B cell (primary cell): Measurements from ENCODE around the gene DLGAP4. TPM values are rescaled to one million over a fixed set of nuclear protein-coding genes. Genes with fewer than 3 reads are reported as not detected.

Experiments
- ATAC-seq: fragments of 200-7000 bp; cut with Tn5 transposase; one replicate; pipeline ENCODE4 v1.10.0; 2021; ENCODE audit warnings: low read depth, mild to moderate bottlenecking, moderate number of reproducible peaks, moderate library complexity
- CTCF ChIA-PET: fragments of 350-600 bp; sonication (Branson Sonifier 250); formaldehyde crosslinking; loops from one replicate; lab custom pipeline; 2021; ENCODE audit warnings: antibody characterized with exemption, inconsistent platforms; lab: Charles Lee
- POLR2A ChIA-PET: fragments of 350-600 bp; sonication (Branson Sonifier 250); formaldehyde crosslinking; loops from one replicate; lab custom pipeline; 2021; ENCODE audit warnings: antibody characterized with exemption; lab: Charles Lee
- DNase-seq: peaks from one replicate; pipeline ENCODE4 v3.0.0; 2013
- H2AFZ ChIP-seq: 2 replicates; pipeline ENCODE4 v1.6.1; 2012; ENCODE audit warnings: mild to moderate bottlenecking, low read depth, low read length; ENCODE audit not compliant: insufficient read depth, poor library complexity, severe bottlenecking
- H3K27ac ChIP-seq, 2 donors: 1 replicate in 1 of 2; 2 replicates in 1 of 2; pipeline ENCODE4 v1.5.1; 2012 to 2013; ENCODE audit warnings: low read length in 2 of 2, mild to moderate bottlenecking in 2 of 2, moderate library complexity in 1 of 2
- H3K27me3 ChIP-seq, 4 experiments: fragments of 200-600 bp in 1 of 4; sonication (generic) in 1 of 4; replicated peaks in 1 of 4; 1 replicate in 2 of 4; 2 replicates in 2 of 4; pipeline versions ENCODE4 v1.6.1 to v1.7.0; 2013 to 2016; ENCODE audit warnings: low read length in 3 of 4, mild to moderate bottlenecking in 2 of 4, mixed read lengths in 1 of 4, moderate library complexity in 1 of 4; ENCODE audit not compliant: insufficient read depth in 4 of 4, control insufficient read depth in 3 of 4; ENCODE audit errors: control extremely low read depth in 1 of 4
- H3K36me3 ChIP-seq, 2 experiments: replicated peaks in 1 of 2; 1 replicate in 1 of 2; 2 replicates in 1 of 2; pipeline versions ENCODE4 v1.6.1 to v1.7.1; 2013; ENCODE audit warnings: low read length in 1 of 2; ENCODE audit not compliant: insufficient read depth in 2 of 2, control insufficient read depth in 1 of 2; ENCODE audit errors: control extremely low read depth in 1 of 2, extremely low read depth in 1 of 2
- H3K4me1 ChIP-seq, 2 donors: fragments of 200-600 bp in 1 of 2; sonication (generic) in 1 of 2; 1 replicate in 1 of 2; 2 replicates in 1 of 2; pipeline versions ENCODE4 v1.5.1 to v1.6.1; 2013 to 2017; ENCODE audit warnings: low read length in 2 of 2; ENCODE audit not compliant: control insufficient read depth in 2 of 2, insufficient read depth in 2 of 2
- H3K4me2 ChIP-seq: replicated peaks from 2 replicates; pipeline ENCODE3; 2012; ENCODE audit warnings: mild to moderate bottlenecking, low read depth, low read length; ENCODE audit not compliant: poor library complexity, severe bottlenecking
- H3K4me3 ChIP-seq, 5 experiments: fragments of 200-600 bp in 1 of 5; sonication (generic) in 1 of 5; 1 replicate in 3 of 5; 2 replicates in 2 of 5; pipeline versions ENCODE4 v1.5.1 to v1.7.0; 2011 to 2016; ENCODE audit warnings: low read length in 4 of 5, mild to moderate bottlenecking in 4 of 5, low read depth in 2 of 5, control low read depth in 1 of 5, moderate library complexity in 1 of 5; ENCODE audit not compliant: insufficient read depth in 1 of 5; ENCODE audit errors: control extremely low read depth in 1 of 5, extremely low read depth in 1 of 5
- H3K79me2 ChIP-seq: fragments of 200-600 bp; sonication (generic); one replicate; pipeline ENCODE4 v1.6.0; 2016; ENCODE audit warnings: low read length; ENCODE audit not compliant: control insufficient read depth, insufficient read depth
- H3K9ac ChIP-seq: fragments of 200-600 bp; sonication (generic); 2 replicates; pipeline ENCODE4 v1.6.1; 2017; ENCODE audit warnings: mild to moderate bottlenecking, low read length, moderate library complexity
- H3K9me3 ChIP-seq, 3 donors: one replicate each; pipeline versions ENCODE4 v1.6.1 to v1.7.1; 2013; ENCODE audit warnings: low read length in 2 of 3; ENCODE audit not compliant: control insufficient read depth in 2 of 3, insufficient read depth in 1 of 3; ENCODE audit errors: control extremely low read depth in 1 of 3
- H4K20me1 ChIP-seq: 2 replicates; pipeline ENCODE4 v1.6.0; 2012; ENCODE audit warnings: mild to moderate bottlenecking, low read length; ENCODE audit not compliant: insufficient read depth, control insufficient read depth, poor library complexity, severe bottlenecking
- H3K27ac Mint-ChIP-seq: one replicate; pipeline ENCODE4 v1.8.0; 2021; ENCODE audit warnings: mixed read lengths
- H3K27me3 Mint-ChIP-seq: one replicate; pipeline ENCODE4 v1.8.0; 2021; ENCODE audit warnings: mixed read lengths
- H3K4me1 Mint-ChIP-seq: one replicate; pipeline ENCODE4 v1.8.0; 2021; ENCODE audit warnings: mixed read lengths
- H3K4me3 Mint-ChIP-seq: one replicate; pipeline ENCODE4 v1.8.0; 2021; ENCODE audit warnings: mixed read lengths
- H3K9me3 Mint-ChIP-seq: one replicate; pipeline ENCODE4 v1.8.0; 2022; ENCODE audit warnings: mixed read lengths; ENCODE audit not compliant: insufficient read depth
- CTCF ChIP-seq: fragments of 200-600 bp; IDR thresholded peaks from one replicate; pipeline ENCODE4 v1.8.0; 2022; ENCODE audit warnings: antibody characterized with exemption, mild to moderate bottlenecking
- EZH2 ChIP-seq: IDR thresholded peaks from 2 replicates; pipeline ENCODE4 v1.6.1; 2012; ENCODE audit warnings: borderline replicate concordance, low read depth, mild to moderate bottlenecking, moderate library complexity, low read length; ENCODE audit not compliant: insufficient read depth, poor library complexity, severe bottlenecking
- WGBS: methylation state at CpG from one replicate; pipeline ENCODE4 v1.1.5; 2013; ENCODE audit warnings: missing lambda C conversion rate; ENCODE audit not compliant: insufficient coverage; 5-methylcytosine and 5-hydroxymethylcytosine counted together
- intact Hi-C: fragments of 100-400 bp; cut with micrococcal nuclease; formaldehyde crosslinking; loops from one replicate; pipeline ENCODE4 v1.10.0; 2022
- polyA plus RNA-seq: library from polyadenylated mRNA; depleted of rRNA; stranded (reverse); fragments of >200 nt; gene quantifications from 2 replicates; pipeline ENCODE4 v1.2.3, GENCODE V29; 2012
- total RNA-seq, 2 donors: library from RNA; stranded (reverse); fragments of 120-200 nt in 1 of 2; gene quantifications; 1 replicate in 1 of 2; 2 replicates in 1 of 2; pipeline versions ENCODE4 v1.2.3 to v1.2.4, GENCODE V29; 2013 to 2022

DLGAP4 gene
- total and polyA plus RNA-seq, 2 donors (not counting 1 experiment from before 2014, with no cell fraction given): 68.8 to 87.8 TPM

GRCh38 chr20:36370991-36371790 lies 65.1 kb downstream of the DLGAP4 start:
- Mint-ChIP-seq H3K27ac (no peak overlapping the region), H3K4me1 (no peaks in the 10 kb centered on the region), H3K4me3 (no peak overlapping the region), H3K9me3 (no peaks in the 10 kb centered on the region), H3K27me3 (peaks cover 21% of the 10 kb centered on the region)
- H3K36me3 ChIP-seq: no peaks in the 10 kb centered on the region
- 91% methylated on average over 11 of the region's 15 CpGs for WGBS
- no peak for TF ChIP-seq EZH2
- no peak for TF ChIP-seq CTCF
- no peak overlapping the region for H3K4me2 ChIP-seq
- H3K4me3 ChIP-seq: no peak overlapping the region
- ChIA-PET POLR2A (no interaction called here), CTCF (no interaction called here)
- no peaks in the 10 kb centered on the region for H3K4me1 ChIP-seq
- H3K9ac ChIP-seq: no peak overlapping the region
- DNase-seq: no peak
- no peaks in the 10 kb centered on the region for H3K79me2 ChIP-seq
- H2AFZ ChIP-seq: no peak overlapping the region
- no peaks in the 10 kb centered on the region for H4K20me1 ChIP-seq
- intact Hi-C loops: no loop called here
- no peaks in the 10 kb centered on the region for H3K9me3 ChIP-seq
- peaks cover 0 to 13% (median 0%) of the 10 kb centered on the region in 4 experiments for H3K27me3 ChIP-seq
- H3K27ac ChIP-seq: no peak overlapping the region
- no peak for ATAC-seq

DNA sequence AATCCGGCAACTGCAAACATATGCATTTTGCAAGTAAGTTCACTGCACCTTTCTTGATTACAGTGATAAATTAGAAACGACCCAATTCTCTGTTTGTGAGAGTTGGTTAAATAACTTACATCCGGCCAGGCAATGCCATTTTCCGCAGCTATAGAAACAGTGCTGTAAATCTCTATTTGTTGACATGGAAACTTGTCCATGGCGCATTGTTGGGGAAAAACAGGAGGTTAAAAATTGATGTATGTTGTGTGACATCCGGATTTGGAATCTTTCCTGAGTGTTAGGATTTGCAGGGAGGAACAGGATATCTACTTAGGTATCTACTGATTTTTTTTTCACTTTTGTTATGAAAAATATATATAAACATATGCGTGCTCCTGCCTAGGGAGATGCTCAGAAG lies 66.5 kb downstream of the DLGAP4 start:
- WGBS: 47% methylated on average over 2 of the region's 7 CpGs
- TF ChIP-seq CTCF: no peak
- TF ChIP-seq EZH2: no peak
- no peak overlapping the region for H3K4me3 Mint-ChIP-seq
- Histone ChIP-seq H3K4me3 (no peak overlapping the region), H3K9me3 (no peaks in the 10 kb centered on the region), H3K4me1 (no peaks in the 10 kb centered on the region), H3K27ac (no peak overlapping the region), H3K9ac (no peak overlapping the region), H3K36me3 (no peaks in the 10 kb centered on the region), H2AFZ (no peak overlapping the region), H3K27me3 (peaks cover 0 to 4% (median 0%) of the 10 kb centered on the region in 4 experiments), H3K79me2 (no peaks in the 10 kb centered on the region), H3K4me2 (no peak overlapping the region), H4K20me1 (no peaks in the 10 kb centered on the region)
- no peaks in the 10 kb centered on the region for H3K9me3 Mint-ChIP-seq
- ATAC-seq (no peak), DNase-seq (no peak)
- intact Hi-C loops: no loop called here
- ChIA-PET CTCF (no interaction called here), POLR2A (no interaction called here)
- no peak overlapping the region for H3K27ac Mint-ChIP-seq
- peaks cover 26% of the 10 kb centered on the region for H3K27me3 Mint-ChIP-seq
- no peaks in the 10 kb centered on the region for H3K4me1 Mint-ChIP-seq
